SK-N-MC (cell line): Measurements from ENCODE around the gene KRTAP1-5.

ENCODE experiments used
- EZH2 ChIP-seq: fragments of 200-600 bp; sonication (generic); IDR thresholded peaks from one replicate; pipeline ENCODE4 v1.6.1; 2017; ENCODE audit warnings: antibody characterized with exemption
- FOXP2 ChIP-seq: optimal IDR thresholded peaks from 2 replicates; pipeline ENCODE3; 2011; ENCODE audit warnings: mild to moderate bottlenecking, moderate library complexity; ENCODE audit not compliant: insufficient read depth; ENCODE audit errors: extremely low read length, control extremely low read depth
- POLR2AphosphoS5 ChIP-seq: IDR thresholded peaks from 2 replicates; pipeline ENCODE4 v1.6.1; 2012; ENCODE audit warnings: mild to moderate bottlenecking, low read depth, low read length, borderline replicate concordance

GRCh38 chr17:40980117-40980516 is 46.9 kb downstream of the KRTAP1-5 start:
- TF ChIP-seq EZH2 (no peak), POLR2AphosphoS5 (no peak), FOXP2 (no peak)
